GM06990 (cell line): ENCODE results near the gene SLC16A7.

ENCODE experiments used
- DNase-seq: peaks from one replicate; pipeline ENCODE4 v3.0.0-alpha.2; 2011; ENCODE audit not compliant: insufficient read length; ENCODE audit errors: extremely low read depth
- H3K27me3 ChIP-seq: replicated peaks from 2 replicates; pipeline ENCODE4 v1.6.0; 2011; ENCODE audit warnings: low read length; ENCODE audit not compliant: control insufficient read depth, insufficient read depth
- H3K36me3 ChIP-seq: 2 replicates; pipeline ENCODE4 v1.5.1; 2011; ENCODE audit warnings: low read length; ENCODE audit not compliant: control insufficient read depth, insufficient read depth
- H3K4me3 ChIP-seq: replicated peaks from 2 replicates; pipeline ENCODE4 v1.5.1; 2011; ENCODE audit warnings: low read depth, mild to moderate bottlenecking, control low read depth, low read length
- TF ChIP-seq, protein P1 (sequence below): IDR thresholded peaks from 2 replicates; pipeline ENCODE4 v1.5.1; 2011; ENCODE audit warnings: low read length, control low read depth, mild to moderate bottlenecking, inconsistent platforms; ENCODE audit not compliant: insufficient read depth, poor library complexity, severe bottlenecking

SLC16A7 gene

DNA sequence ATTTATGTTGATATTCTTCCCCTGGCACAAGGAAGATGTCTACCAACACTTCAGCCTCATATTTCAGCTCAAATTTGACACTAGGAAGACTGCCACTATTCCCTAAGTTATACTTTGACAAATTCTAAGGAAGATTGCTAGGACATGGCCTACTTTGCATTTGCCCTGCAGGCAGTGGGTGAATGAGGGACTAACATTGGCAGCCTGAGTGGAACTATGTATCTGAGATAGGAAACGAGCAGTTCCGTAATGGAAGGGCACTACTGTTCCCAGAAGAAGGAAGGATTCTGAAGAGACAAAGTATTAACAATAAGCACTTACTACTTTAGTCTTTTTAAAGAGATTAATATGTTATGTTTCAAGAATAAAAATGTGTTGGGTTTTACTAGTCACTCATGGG lies 115.1 kb downstream of the SLC16A7 start:
- Histone ChIP-seq H3K27me3 (no peaks in the 10 kb centered on the region), H3K36me3 (no peaks in the 10 kb centered on the region), H3K4me3 (no peak overlapping the region)
- TF ChIP-seq, protein P1, sequence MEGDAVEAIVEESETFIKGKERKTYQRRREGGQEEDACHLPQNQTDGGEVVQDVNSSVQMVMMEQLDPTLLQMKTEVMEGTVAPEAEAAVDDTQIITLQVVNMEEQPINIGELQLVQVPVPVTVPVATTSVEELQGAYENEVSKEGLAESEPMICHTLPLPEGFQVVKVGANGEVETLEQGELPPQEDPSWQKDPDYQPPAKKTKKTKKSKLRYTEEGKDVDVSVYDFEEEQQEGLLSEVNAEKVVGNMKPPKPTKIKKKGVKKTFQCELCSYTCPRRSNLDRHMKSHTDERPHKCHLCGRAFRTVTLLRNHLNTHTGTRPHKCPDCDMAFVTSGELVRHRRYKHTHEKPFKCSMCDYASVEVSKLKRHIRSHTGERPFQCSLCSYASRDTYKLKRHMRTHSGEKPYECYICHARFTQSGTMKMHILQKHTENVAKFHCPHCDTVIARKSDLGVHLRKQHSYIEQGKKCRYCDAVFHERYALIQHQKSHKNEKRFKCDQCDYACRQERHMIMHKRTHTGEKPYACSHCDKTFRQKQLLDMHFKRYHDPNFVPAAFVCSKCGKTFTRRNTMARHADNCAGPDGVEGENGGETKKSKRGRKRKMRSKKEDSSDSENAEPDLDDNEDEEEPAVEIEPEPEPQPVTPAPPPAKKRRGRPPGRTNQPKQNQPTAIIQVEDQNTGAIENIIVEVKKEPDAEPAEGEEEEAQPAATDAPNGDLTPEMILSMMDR: no peak
- no peak for DNase-seq

DNA sequence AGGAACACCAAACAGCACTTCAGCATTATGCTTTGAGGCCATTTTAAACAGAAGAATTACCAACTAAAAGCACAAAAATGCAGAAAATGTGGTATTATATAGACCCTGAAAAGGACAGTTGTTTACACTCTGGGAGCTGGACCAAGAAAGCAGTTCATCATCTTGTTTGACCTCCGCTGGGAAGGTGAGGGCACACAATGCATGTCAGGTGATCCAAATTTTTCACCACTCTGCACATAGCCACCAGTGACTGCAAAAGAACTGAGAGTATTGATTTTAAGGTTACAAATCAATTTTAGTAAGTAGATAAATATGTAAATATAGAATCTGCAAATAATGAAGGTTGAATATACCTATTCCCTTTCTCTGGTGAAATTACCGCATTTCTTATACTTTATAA lies 119.6 kb downstream of the SLC16A7 start:
- no peaks in the 10 kb centered on the region for H3K27me3 ChIP-seq
- no peaks in the 10 kb centered on the region for H3K36me3 ChIP-seq
- DNase-seq: no peak
- TF ChIP-seq, protein P1: no peak
- H3K4me3 ChIP-seq: no peak overlapping the region

DNA sequence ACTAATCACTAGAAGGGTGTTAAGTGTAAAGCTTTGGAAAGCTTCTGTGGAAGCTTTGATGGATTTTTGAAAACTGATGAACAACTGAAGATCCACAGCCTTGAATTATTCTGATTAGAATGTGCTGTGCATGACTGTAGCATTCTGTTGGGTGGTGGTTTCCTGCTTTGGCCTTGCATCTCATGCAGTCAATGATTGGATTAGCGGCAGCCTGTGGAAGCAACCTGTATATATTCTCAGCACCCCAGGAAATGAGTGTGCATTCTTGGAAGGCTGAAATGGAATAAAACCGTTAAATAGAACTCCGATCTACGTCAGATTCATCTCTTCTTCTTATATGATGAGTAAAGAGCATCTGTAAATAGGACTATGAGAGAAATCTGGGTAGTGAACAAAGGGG lies 120.2 kb downstream of the SLC16A7 start:
- TF ChIP-seq, protein P1: no peak
- Histone ChIP-seq H3K36me3 (no peaks in the 10 kb centered on the region), H3K27me3 (no peaks in the 10 kb centered on the region), H3K4me3 (no peak overlapping the region)
- DNase-seq: no peak

DNA sequence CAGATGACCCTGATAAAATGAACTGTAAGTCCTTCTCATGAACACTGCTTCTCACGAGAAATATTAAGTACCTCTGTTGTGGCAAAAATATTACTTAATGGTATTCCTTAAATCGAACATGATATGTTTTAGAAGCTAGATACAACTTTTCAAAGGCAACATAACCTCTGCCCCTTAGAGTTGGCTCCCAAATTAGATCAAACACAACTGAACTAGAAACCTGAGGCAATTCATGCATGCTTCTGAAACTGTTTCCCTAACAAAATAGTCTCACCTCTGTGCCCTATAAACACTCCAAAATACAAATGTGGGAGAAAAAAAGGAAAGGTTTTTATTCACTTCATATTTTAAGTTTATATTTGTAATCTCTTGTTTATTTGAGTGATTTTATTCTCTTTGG lies 121.6 kb downstream of the SLC16A7 start:
- no peaks in the 10 kb centered on the region for H3K36me3 ChIP-seq
- DNase-seq: no peak
- no peaks in the 10 kb centered on the region for H3K27me3 ChIP-seq
- TF ChIP-seq, protein P1: no peak
- no peak overlapping the region for H3K4me3 ChIP-seq

DNA sequence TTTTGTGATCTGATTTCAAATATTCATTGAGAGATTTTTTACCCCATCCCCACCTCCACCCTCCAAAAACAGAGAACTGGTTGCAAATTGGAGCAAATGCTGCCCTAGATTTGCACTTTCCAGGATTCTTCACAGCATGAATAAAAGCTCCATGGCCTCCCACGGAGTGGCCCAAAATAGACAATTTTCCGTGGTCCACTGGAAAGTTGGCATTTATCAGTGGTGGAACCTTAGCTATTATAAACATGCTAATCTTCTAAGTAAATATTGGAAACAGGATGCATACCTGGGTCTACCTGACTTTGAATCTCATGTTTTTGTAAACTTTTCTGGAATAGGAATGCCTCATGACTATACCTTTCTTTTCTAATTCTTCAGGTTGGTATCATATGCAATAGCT lies 123.9 kb downstream of the SLC16A7 start:
- DNase-seq: no peak
- Histone ChIP-seq H3K4me3 (no peak overlapping the region), H3K36me3 (no peaks in the 10 kb centered on the region), H3K27me3 (no peaks in the 10 kb centered on the region)
- TF ChIP-seq, protein P1: no peak

DNA sequence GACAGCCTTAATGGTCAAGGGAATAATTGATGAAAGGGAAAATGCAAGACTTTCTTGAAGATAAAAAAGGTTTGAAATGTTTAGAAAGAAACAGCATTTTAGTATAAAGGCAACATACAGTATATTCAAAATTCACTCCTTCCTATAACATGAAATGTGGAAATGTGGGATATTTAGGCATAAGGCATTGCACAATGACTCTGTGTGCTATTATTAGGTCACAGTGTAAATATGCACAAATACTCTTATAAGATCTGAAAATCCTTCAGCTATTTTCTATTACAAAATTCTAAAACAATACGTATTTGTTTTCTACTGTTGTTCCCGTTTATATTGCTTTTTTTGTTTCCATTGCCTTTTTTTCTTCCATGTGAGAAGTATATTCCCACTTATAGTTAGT lies 127.7 kb downstream of the SLC16A7 start:
- H3K27me3 ChIP-seq: no peaks in the 10 kb centered on the region
- TF ChIP-seq, protein P1: no peak
- no peaks in the 10 kb centered on the region for H3K36me3 ChIP-seq
- no peak for DNase-seq
- H3K4me3 ChIP-seq: no peak overlapping the region
